GM19372 (cell line): ENCODE results near the gene NECTIN1.

ENCODE experiments used
- ATAC-seq: cut with Tn5 transposase; IDR thresholded peaks from one replicate; pipeline ENCODE4 v1.9.1; 2021; ENCODE audit warnings: mild to moderate bottlenecking, low read depth, moderate library complexity; ENCODE audit not compliant: unreplicated experiment

Gene NECTIN1

GRCh38 chr11:119676461-119677020, 52.5 kb downstream of the NECTIN1 start:
- no peak for ATAC-seq

GRCh38 chr11:119673759-119674336, 55.2 kb downstream of the NECTIN1 start:
- ATAC-seq = peak; percentile 82

GRCh38 chr11:119673052-119673758, 55.8 kb downstream of the NECTIN1 start:
- ATAC-seq = peak; percentile 5

GRCh38 chr11:119672597-119672996, 56.4 kb downstream of the NECTIN1 start:
- no peak for ATAC-seq

- ATAC-seq = no peak
Observed at GRCh38 chr11:119671561-119672015, 57.4 kb downstream of the NECTIN1 start.

GRCh38 chr11:119671051-119671450, 57.9 kb downstream of the NECTIN1 start:
- no peak for ATAC-seq

- no peak for ATAC-seq
Observed at GRCh38 chr11:119669487-119669886, 59.5 kb downstream of the NECTIN1 start.

- no peak for ATAC-seq
Observed at GRCh38 chr11:119668676-119669075, 60.3 kb downstream of the NECTIN1 start.

- peak; percentile 85 for ATAC-seq
Observed at GRCh38 chr11:119666463-119667131, 62.4 kb downstream of the NECTIN1 start.

GRCh38 chr11:119666061-119666460, 62.9 kb downstream of the NECTIN1 start:
- ATAC-seq = no peak

- ATAC-seq = no peak
Observed at GRCh38 chr11:119664701-119665420, 64.1 kb downstream of the NECTIN1 start.

GRCh38 chr11:119664063-119664572, 64.9 kb downstream of the NECTIN1 start:
- no peak for ATAC-seq

GRCh38 chr11:119663279-119663678, 65.7 kb downstream of the NECTIN1 start:
- no peak for ATAC-seq

GRCh38 chr11:119661226-119661625, 67.8 kb downstream of the NECTIN1 start:
- no peak for ATAC-seq

GRCh38 chr11:119659971-119660723, 68.9 kb downstream of the NECTIN1 start:
- ATAC-seq = no peak

GRCh38 chr11:119652907-119653659, 75.9 kb downstream of the NECTIN1 start:
- no peak for ATAC-seq

GRCh38 chr11:119651802-119652584, 77.0 kb downstream of the NECTIN1 start:
- ATAC-seq = no peak

GRCh38 chr11:119650251-119650650, 78.7 kb downstream of the NECTIN1 start:
- no peak for ATAC-seq
